Right lung (tissue), 5 donors: ENCODE measurements around the gene MN1. TPM values are rescaled to one million over a fixed set of nuclear protein-coding genes. Genes with fewer than 3 reads are reported as not detected.
"Not testable (repeated sequence)": the region's sequence is repeated elsewhere in the genome, so short reads cannot be mapped to it uniquely, and the experiment has no call there.

Experiments used
- DNase-seq, 2 donors: peaks; one replicate each; pipeline ENCODE4 v3.0.0-alpha.2; 2013
- polyA plus RNA-seq, 5 donors: library from polyadenylated mRNA; unstranded; fragments of 120-200 nt; gene quantifications; one replicate each; pipeline versions ENCODE4 v1.2.1 to v1.2.3, GENCODE V29; 2013; ENCODE audit warnings: inconsistent platforms in 1 of 5, low replicate concordance in 1 of 5; ENCODE audit not compliant: insufficient read length in 5 of 5, insufficient read depth in 1 of 5

MN1 gene
- polyA plus RNA-seq, 5 donors, result 2.1 to 3.1 (median 2.2) TPM

- DNase-seq, result no peak
Observed at GRCh38 chr22:27745154-27745553, 56.4 kb downstream of the MN1 start.

- DNase-seq, result not testable (repeated sequence)
Observed at GRCh38 chr22:27744078-27744477, 57.5 kb downstream of the MN1 start.

GRCh38 chr22:27740202-27740748, 61.3 kb downstream of the MN1 start:
- no peak for DNase-seq

GRCh38 chr22:27737521-27737920, 64.0 kb downstream of the MN1 start:
- DNase-seq, result no peak

GRCh38 chr22:27734066-27734465, 67.5 kb downstream of the MN1 start:
- DNase-seq, result no peak

GRCh38 chr22:27732841-27733240, 68.7 kb downstream of the MN1 start:
- DNase-seq, result no peak

GRCh38 chr22:27732391-27732790, 69.2 kb downstream of the MN1 start:
- no peak for DNase-seq

- DNase-seq, result no peak
Observed at GRCh38 chr22:27731621-27732020, 69.9 kb downstream of the MN1 start.

GRCh38 chr22:27730641-27731433, 70.7 kb downstream of the MN1 start:
- DNase-seq, result no peak

GRCh38 chr22:27729246-27729645, 72.3 kb downstream of the MN1 start:
- DNase-seq, result no peak

- no peak for DNase-seq
Observed at GRCh38 chr22:27727673-27728451, 73.7 kb downstream of the MN1 start.

- no peak for DNase-seq
Observed at GRCh38 chr22:27726686-27727449, 74.7 kb downstream of the MN1 start.

- DNase-seq, result no peak
Observed at GRCh38 chr22:27726331-27726685, 75.2 kb downstream of the MN1 start.

GRCh38 chr22:27725661-27726060, 75.9 kb downstream of the MN1 start:
- DNase-seq, result no peak

GRCh38 chr22:27724709-27725108, 76.8 kb downstream of the MN1 start:
- no peak for DNase-seq

- no peak for DNase-seq
Observed at GRCh38 chr22:27724157-27724556, 77.4 kb downstream of the MN1 start.

GRCh38 chr22:27723708-27724107, 77.8 kb downstream of the MN1 start:
- no peak for DNase-seq

- no peak for DNase-seq
Observed at GRCh38 chr22:27723158-27723557, 78.4 kb downstream of the MN1 start.

- no peak for DNase-seq
Observed at GRCh38 chr22:27720860-27721259, 80.7 kb downstream of the MN1 start.

GRCh38 chr22:27719535-27720227, 81.9 kb downstream of the MN1 start:
- DNase-seq, result no peak

GRCh38 chr22:27719036-27719347, 82.6 kb downstream of the MN1 start:
- no peak for DNase-seq
